ENCODE measurements around the gene GPN2. TPM values are rescaled to one million over a fixed set of nuclear protein-coding genes. Genes with fewer than 3 reads are reported as not detected.
A peak's percentile ranks its signal among the peaks of the same experiment; 100 is the strongest.

GPN2 gene
- total and polyA plus RNA-seq, 9 of the 15 experiments (the other 6 are each of a cell fraction or from before 2014, with no cell fraction given) = 9.9 to 58.8 (median 20.4) TPM

DNA sequence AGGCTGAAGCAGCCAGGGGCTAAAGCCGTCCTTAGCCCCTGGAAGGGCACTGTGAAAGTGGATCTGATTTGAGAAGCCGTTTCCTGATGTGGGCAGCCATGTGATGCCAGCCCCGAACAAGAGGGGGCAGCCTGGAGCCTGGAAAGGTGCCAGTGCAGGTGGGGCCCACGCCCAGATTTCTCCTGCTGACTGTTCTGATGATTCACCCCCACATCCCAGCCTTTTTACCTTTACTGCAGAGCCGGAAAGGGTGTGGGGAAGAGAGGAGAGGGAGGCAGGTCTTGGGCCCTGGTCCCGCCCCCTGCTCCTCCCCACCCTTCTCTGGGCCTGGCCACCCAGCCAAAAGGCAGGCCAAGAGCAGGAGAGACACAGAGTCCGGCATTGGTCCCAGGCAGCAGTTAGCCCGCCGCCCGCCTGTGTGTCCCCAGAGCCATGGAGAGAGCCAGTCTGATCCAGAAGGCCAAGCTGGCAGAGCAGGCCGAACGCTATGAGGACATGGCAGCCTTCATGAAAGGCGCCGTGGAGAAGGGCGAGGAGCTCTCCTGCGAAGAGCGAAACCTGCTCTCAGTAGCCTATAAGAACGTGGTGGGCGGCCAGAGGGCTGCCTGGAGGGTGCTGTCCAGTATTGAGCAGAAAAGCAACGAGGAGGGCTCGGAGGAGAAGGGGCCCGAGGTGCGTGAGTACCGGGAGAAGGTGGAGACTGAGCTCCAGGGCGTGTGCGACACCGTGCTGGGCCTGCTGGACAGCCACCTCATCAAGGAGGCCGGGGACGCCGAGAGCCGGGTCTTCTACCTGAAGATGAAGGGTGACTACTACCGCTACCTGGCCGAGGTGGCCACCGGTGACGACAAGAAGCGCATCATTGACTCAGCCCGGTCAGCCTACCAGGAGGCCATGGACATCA, 27.1 kb downstream of the GPN2 start, which contains the start of gene SFN (continued):
- TF ChIP-seq ZNF239 (CRISPR knock-in tag; IDR thresholded peaks at IDR 0.05) = no peak
- no peak for TF ChIP-seq ZNF436 (CRISPR knock-in tag; IDR thresholded peaks at IDR 0.05)
- TF ChIP-seq ATF3 (IDR thresholded peaks at IDR 0.05) = peak; percentile 78
- TF ChIP-seq ATF3 (CRISPR knock-in tag; conservative IDR thresholded peaks at IDR 0.05) = no peak
- no peak for TF ChIP-seq NFYB (IDR thresholded peaks at IDR 0.05; ENCODE audit: extremely low read depth, insufficient read length)
- TF ChIP-seq ZNF639 (CRISPR knock-in tag; conservative IDR thresholded peaks at IDR 0.05 in 1 of 2, IDR thresholded peaks at IDR 0.05 in 1 of 2) = no peak
- TF ChIP-seq PHB2 (IDR thresholded peaks at IDR 0.05; ENCODE audit: low read depth) = no peak
- TF ChIP-seq ZNF551 (CRISPR knock-in tag; IDR thresholded peaks at IDR 0.05) = no peak
- no peak for TF ChIP-seq NCOR1 (IDR thresholded peaks at IDR 0.05)
- no peak for TF ChIP-seq ZNF431 (CRISPR knock-in tag; IDR thresholded peaks at IDR 0.05)
- TF ChIP-seq ZNF766 (CRISPR knock-in tag; conservative IDR thresholded peaks at IDR 0.05) = no peak
- TF ChIP-seq TBL1XR1 (IDR thresholded peaks at IDR 0.05; ENCODE audit: low read length in 2 of 2) = no peak
- TF ChIP-seq, protein P1, sequence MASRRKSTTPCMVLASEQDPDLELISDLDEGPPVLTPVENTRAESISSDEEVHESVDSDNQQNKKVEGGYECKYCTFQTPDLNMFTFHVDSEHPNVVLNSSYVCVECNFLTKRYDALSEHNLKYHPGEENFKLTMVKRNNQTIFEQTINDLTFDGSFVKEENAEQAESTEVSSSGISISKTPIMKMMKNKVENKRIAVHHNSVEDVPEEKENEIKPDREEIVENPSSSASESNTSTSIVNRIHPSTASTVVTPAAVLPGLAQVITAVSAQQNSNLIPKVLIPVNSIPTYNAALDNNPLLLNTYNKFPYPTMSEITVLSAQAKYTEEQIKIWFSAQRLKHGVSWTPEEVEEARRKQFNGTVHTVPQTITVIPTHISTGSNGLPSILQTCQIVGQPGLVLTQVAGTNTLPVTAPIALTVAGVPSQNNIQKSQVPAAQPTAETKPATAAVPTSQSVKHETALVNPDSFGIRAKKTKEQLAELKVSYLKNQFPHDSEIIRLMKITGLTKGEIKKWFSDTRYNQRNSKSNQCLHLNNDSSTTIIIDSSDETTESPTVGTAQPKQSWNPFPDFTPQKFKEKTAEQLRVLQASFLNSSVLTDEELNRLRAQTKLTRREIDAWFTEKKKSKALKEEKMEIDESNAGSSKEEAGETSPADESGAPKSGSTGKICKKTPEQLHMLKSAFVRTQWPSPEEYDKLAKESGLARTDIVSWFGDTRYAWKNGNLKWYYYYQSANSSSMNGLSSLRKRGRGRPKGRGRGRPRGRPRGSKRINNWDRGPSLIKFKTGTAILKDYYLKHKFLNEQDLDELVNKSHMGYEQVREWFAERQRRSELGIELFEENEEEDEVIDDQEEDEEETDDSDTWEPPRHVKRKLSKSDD (conservative IDR thresholded peaks at IDR 0.05; ENCODE audit: low read length) = no peak
- TF ChIP-seq HLTF (IDR thresholded peaks at IDR 0.05) = no peak
- TF ChIP-seq ILK (tag; IDR thresholded peaks at IDR 0.05; ENCODE audit: borderline replicate concordance, low read depth) = no peak
- no peak for TF ChIP-seq BRF1 (IDR thresholded peaks at IDR 0.05; ENCODE audit: borderline replicate concordance, extremely low read depth, insufficient read length)
- no peak for TF ChIP-seq ZNF274 (IDR thresholded peaks at IDR 0.05; ENCODE audit: borderline replicate concordance, low read depth, low read length)
- TF ChIP-seq ZNF232 (CRISPR knock-in tag; IDR thresholded peaks at IDR 0.05) = no peak
- no peak for TF ChIP-seq ZNF561 (CRISPR knock-in tag; conservative IDR thresholded peaks at IDR 0.05)
- no peak for TF ChIP-seq CREB3 (tag; conservative IDR thresholded peaks at IDR 0.05; ENCODE audit: low read depth)
- TF ChIP-seq ZNF217 (CRISPR knock-in tag; IDR thresholded peaks at IDR 0.05) = no peak
- TF ChIP-seq ZNF507 (tag; conservative IDR thresholded peaks at IDR 0.05) = no peak
- no peak for TF ChIP-seq MTA3 (IDR thresholded peaks at IDR 0.05; ENCODE audit: borderline replicate concordance)

All from K562 (cell line).